MCF 10A (cell line): ENCODE measurements around the gene CAPN15. TPM values are rescaled to one million over a fixed set of nuclear protein-coding genes. Genes with fewer than 3 reads are reported as not detected.

ENCODE experiments used
- BruUV-seq: library from RNA; stranded (reverse); fragments of 400-500 nt; replicated peaks from 2 replicates; lab custom pipeline; 2021; lab: Mats Ljungman, UMichigan
- CTCF ChIA-PET: fragments of 300-600 bp; sonication (Branson Sonifier 250); formaldehyde crosslinking; extraction: SDS; loops from one replicate; lab custom pipeline; 2021; ENCODE audit warnings: antibody characterized with exemption, inconsistent platforms; lab: Yijun Ruan, JAX
- POLR2A ChIA-PET: fragments of 300-600, 350-650 bp; sonication (Branson Sonifier 250); formaldehyde crosslinking; extraction: SDS; loops from one replicate; lab custom pipeline; 2020; ENCODE audit warnings: antibody characterized with exemption, inconsistent platforms; lab: Yijun Ruan, JAX
- DNase-seq: peaks from one replicate; pipeline ENCODE4 v3.0.0-alpha.2; 2018; ENCODE audit not compliant: unreplicated experiment
- H3K27ac Mint-ChIP-seq: one replicate; pipeline ENCODE4 v1.8.0; 2022; ENCODE audit warnings: mild to moderate bottlenecking, low read depth, mixed read lengths; ENCODE audit not compliant: unreplicated experiment
- H3K27me3 Mint-ChIP-seq: one replicate; pipeline ENCODE4 v1.8.0; 2022; ENCODE audit warnings: mixed read lengths; ENCODE audit not compliant: insufficient read depth, unreplicated experiment
- H3K36me3 Mint-ChIP-seq: one replicate; pipeline ENCODE4 v1.8.0; 2022; ENCODE audit warnings: mild to moderate bottlenecking, moderate library complexity, mixed read lengths; ENCODE audit not compliant: insufficient read depth, unreplicated experiment
- H3K4me1 Mint-ChIP-seq: one replicate; pipeline ENCODE4 v1.8.0; 2022; ENCODE audit warnings: mixed read lengths; ENCODE audit not compliant: insufficient read depth, unreplicated experiment
- H3K4me3 Mint-ChIP-seq: one replicate; pipeline ENCODE4 v1.8.0; 2022; ENCODE audit warnings: mild to moderate bottlenecking, moderate library complexity, mixed read lengths; ENCODE audit not compliant: unreplicated experiment
- H3K9me3 Mint-ChIP-seq: one replicate; pipeline ENCODE4 v1.8.0; 2022; ENCODE audit warnings: mixed read lengths; ENCODE audit not compliant: unreplicated experiment
- CTCF ChIP-seq: fragments of 200-600 bp; IDR thresholded peaks from one replicate; pipeline ENCODE4 v1.8.0; 2022; ENCODE audit warnings: antibody characterized with exemption, mild to moderate bottlenecking; ENCODE audit not compliant: unreplicated experiment
- intact Hi-C: fragments of 100-400 bp; cut with micrococcal nuclease; formaldehyde crosslinking; loops from 2 replicates; pipeline ENCODE4 v1.14.1; 2022
- total RNA-seq: library from RNA; stranded (reverse); gene quantifications from 2 replicates; pipeline ENCODE4 v1.2.3, GENCODE V29; 2022

The CAPN15 gene
- total RNA-seq, 1 experiment from 2014 or later: 81.1 TPM

- no peak overlapping the region for H3K27ac Mint-ChIP-seq
Observed at GRCh38 chr16:554297-554621, 26.7 kb downstream of the CAPN15 start.

GRCh38 chr16:554640-555365 is 27.3 kb downstream of the CAPN15 start:
- no peaks in the 10 kb centered on the region for H3K27me3 Mint-ChIP-seq
- no TSS peak for BruUV-seq
- H3K4me3 Mint-ChIP-seq: no peak overlapping the region
- H3K27ac Mint-ChIP-seq: no peak overlapping the region
- no peaks in the 10 kb centered on the region for H3K4me1 Mint-ChIP-seq
- no peak for DNase-seq
- no peak for TF ChIP-seq CTCF
- H3K9me3 Mint-ChIP-seq: no peaks in the 10 kb centered on the region
- H3K36me3 Mint-ChIP-seq: no peaks in the 10 kb centered on the region
- intact Hi-C loops: no loop called here
- CTCF ChIA-PET: interaction anchor here (0.7 kb wide), 1 partner anchor 26 kb away, joined by 3 read pairs; no protein-coding TSS in a partner anchor
- POLR2A ChIA-PET: no interaction called here

More at GRCh38 chr16:554297-554621, 26.7 kb downstream of the CAPN15 start:
- no peaks in the 10 kb centered on the region for H3K4me1 Mint-ChIP-seq
- no peaks in the 10 kb centered on the region for H3K36me3 Mint-ChIP-seq
- intact Hi-C loops: no loop called here
- H3K9me3 Mint-ChIP-seq: no peaks in the 10 kb centered on the region
- no peak overlapping the region for H3K4me3 Mint-ChIP-seq
- ChIA-PET POLR2A (no interaction called here), CTCF (interaction anchor here (0.5 kb wide), 1 partner anchor 416 kb away, joined by 4 read pairs; no protein-coding TSS in a partner anchor)
- no TSS peak for BruUV-seq
- no peak for TF ChIP-seq CTCF
- DNase-seq: no peak
- no peaks in the 10 kb centered on the region for H3K27me3 Mint-ChIP-seq

- no peak for DNase-seq
- Mint-ChIP-seq H3K9me3 (no peaks in the 10 kb centered on the region), H3K36me3 (no peaks in the 10 kb centered on the region), H3K4me1 (no peaks in the 10 kb centered on the region), H3K4me3 (no peak overlapping the region), H3K27me3 (no peaks in the 10 kb centered on the region), H3K27ac (no peak overlapping the region)
- ChIA-PET CTCF (interaction anchor here (0.7 kb wide), 1 partner anchor 25 kb away, joined by 3 read pairs; no protein-coding TSS in a partner anchor), POLR2A (no interaction called here)
- intact Hi-C loops: no loop called here
- no peak for TF ChIP-seq CTCF
- no TSS peak for BruUV-seq
Observed at GRCh38 chr16:555528-556473, 28.3 kb downstream of the CAPN15 start.
